Measurements from ENCODE around the gene WDR81. TPM values are rescaled to one million over a fixed set of nuclear protein-coding genes. Genes with fewer than 3 reads are reported as not detected.
"Not testable (repeated sequence)": the region's sequence is repeated elsewhere in the genome, so short reads cannot be mapped to it uniquely, and the experiment has no call there.

WDR81 gene
- total and polyA plus RNA-seq, 2 experiments from 2014 or later = 9.5 to 23.1 TPM

- Histone ChIP-seq H3K27me3 (no peaks in the 10 kb centered on the region), H3K27ac (no peak overlapping the region), H3K9me3 (ENCODE audit: low read depth) (no peaks in the 10 kb centered on the region), H3K4me1 (ENCODE audit: low read depth) (peaks cover 16% of the 10 kb centered on the region), H3K36me3 (no peaks in the 10 kb centered on the region), H3K4me3 (no peak overlapping the region)
- DNase-seq (ENCODE audit: low read depth in 1 of 2, low spot score in 1 of 2) = no peak
- TF ChIP-seq CTCF (IDR thresholded peaks at IDR 0.05; ENCODE audit: low read depth, low read length) = no peak
These were observed 34.3 kb downstream of the WDR81 start for GRCh38 chr17:1758807-1759206.

DNA sequence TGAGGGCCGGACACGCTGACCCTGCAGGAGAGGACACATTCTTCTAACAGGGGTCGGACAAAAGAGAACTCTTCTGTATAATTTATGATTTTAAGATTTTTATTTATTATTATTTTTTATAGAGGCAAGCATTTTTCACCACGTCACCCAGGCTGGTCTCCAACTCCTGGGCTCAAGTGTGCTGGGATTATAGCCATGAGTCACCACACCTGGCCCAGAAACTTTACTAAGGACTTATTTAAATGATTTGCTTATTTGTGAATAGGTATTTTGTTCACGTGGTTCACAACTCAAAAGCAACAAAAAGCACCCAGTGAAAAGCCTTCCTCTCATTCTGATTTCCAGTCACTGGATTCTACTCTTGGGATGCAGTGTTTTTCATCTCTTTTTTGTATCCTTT, 35.0 kb downstream of the WDR81 start:
- no peaks in the 10 kb centered on the region for H3K36me3 ChIP-seq
- peaks cover 20% of the 10 kb centered on the region for H3K4me1 ChIP-seq (ENCODE audit: low read depth)
- H3K9me3 ChIP-seq (ENCODE audit: low read depth) = no peaks in the 10 kb centered on the region
- no peak for TF ChIP-seq CTCF (IDR thresholded peaks at IDR 0.05; ENCODE audit: low read depth, low read length)
- H3K27ac ChIP-seq = no peak overlapping the region
- no peak for DNase-seq (ENCODE audit: low read depth in 1 of 2, low spot score in 1 of 2)
- no peaks in the 10 kb centered on the region for H3K27me3 ChIP-seq
- no peak overlapping the region for H3K4me3 ChIP-seq

DNA sequence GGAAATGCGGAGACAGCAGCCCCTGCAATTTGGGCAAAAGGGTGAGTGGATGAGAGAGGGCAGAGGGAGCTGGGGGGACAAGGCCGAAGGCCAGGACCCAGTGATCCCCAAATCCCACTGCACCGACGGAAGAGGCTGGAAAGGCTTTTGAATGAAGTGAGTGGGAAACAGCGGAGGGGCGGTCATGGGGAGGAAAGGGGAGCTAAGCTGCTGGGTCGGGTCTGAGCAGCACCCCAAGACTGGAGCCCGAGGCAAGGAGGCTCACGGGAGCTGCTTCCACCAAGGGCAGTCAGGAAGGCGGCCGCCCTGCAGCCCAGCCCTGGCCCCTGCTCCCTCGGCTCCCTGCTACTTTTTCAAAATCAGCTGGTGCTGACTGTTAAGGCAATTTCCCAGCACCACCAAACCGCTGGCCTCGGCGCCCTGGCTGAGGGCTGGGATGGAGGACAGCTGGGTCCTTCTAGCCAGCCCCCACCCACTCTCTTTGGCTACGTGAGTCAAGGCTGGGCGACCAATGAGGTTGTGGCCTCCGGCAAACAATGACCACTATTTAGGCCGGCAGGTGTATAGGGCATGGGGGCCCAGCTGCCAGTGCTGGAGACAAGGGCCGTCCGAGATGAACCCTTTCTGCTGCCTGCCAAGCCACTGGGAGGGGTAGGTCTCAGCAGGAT, 37.9 kb downstream of the WDR81 start:
- H3K4me3 ChIP-seq = peak overlapping the region; percentile 12
- no peaks in the 10 kb centered on the region for H3K36me3 ChIP-seq
- DNase-seq (ENCODE audit: low read depth in 1 of 2, low spot score in 1 of 2) = peak; percentile 18 to 82
- peaks cover 20% of the 10 kb centered on the region for H3K4me1 ChIP-seq (ENCODE audit: low read depth)
- no peak for TF ChIP-seq CTCF (IDR thresholded peaks at IDR 0.05; ENCODE audit: low read depth, low read length)
- no peaks in the 10 kb centered on the region for H3K27me3 ChIP-seq
- no peaks in the 10 kb centered on the region for H3K9me3 ChIP-seq (ENCODE audit: low read depth)
- H3K27ac ChIP-seq = peak overlapping the region; percentile 74

- H3K4me1 ChIP-seq (ENCODE audit: low read depth) = peaks cover 20% of the 10 kb centered on the region
- peak overlapping the region; percentile 12 for H3K4me3 ChIP-seq
- DNase-seq (ENCODE audit: low read depth in 1 of 2, low spot score in 1 of 2) = peak in 1 of 2 donors; percentile 92
- no peaks in the 10 kb centered on the region for H3K27me3 ChIP-seq
- H3K36me3 ChIP-seq = no peaks in the 10 kb centered on the region
- H3K9me3 ChIP-seq (ENCODE audit: low read depth) = no peaks in the 10 kb centered on the region
- TF ChIP-seq CTCF (IDR thresholded peaks at IDR 0.05; ENCODE audit: low read depth, low read length) = no peak
- H3K27ac ChIP-seq = peak overlapping the region; percentile 74
These were observed 38.7 kb downstream of the WDR81 start for GRCh38 chr17:1762901-1763898.

DNA sequence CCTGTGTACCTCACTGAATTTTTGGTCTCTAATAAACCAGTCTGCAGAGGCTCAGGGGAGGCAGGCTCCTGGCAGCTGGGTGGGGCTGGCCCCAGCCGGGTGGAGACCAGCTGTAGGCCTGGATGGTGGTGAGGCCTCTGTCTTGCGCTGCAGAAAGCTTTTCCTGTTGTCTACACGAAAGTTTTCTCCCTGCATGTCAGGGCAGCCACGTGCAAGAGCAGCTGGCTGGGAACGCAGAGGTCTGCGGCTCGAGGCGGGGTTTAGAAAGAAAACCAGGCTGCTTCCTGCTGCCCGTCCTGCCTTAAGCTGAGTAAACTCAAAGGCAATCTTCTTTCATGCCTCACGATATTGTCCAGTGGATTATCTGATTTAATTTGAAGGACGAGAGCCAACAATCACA, 39.8 kb downstream of the WDR81 start:
- no peak overlapping the region for H3K27ac ChIP-seq
- TF ChIP-seq CTCF (IDR thresholded peaks at IDR 0.05; ENCODE audit: low read depth, low read length) = no peak
- DNase-seq (ENCODE audit: low read depth in 1 of 2, low spot score in 1 of 2) = peak in 1 of 2 donors; percentile 97

DNA sequence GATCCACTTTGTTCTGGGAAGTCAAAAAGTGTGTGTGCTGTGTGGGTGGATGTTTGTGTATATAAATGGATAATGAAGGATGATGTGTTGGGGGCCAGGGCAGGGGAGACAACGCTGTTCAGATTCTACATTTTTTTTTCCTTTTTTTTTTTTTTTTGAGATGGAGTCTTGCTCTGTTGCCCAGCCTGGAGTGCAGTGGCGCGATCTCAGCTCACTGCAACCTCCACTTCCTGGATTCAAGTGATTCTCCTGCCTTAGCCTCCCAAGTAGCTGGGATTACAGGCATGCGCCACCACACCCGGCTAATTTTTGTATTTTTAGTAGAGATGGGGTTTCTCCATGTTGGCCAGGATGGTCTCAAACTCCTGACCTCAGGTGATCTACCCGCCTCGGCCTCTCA, 40.2 kb downstream of the WDR81 start:
- DNase-seq (ENCODE audit: low read depth in 1 of 2, low spot score in 1 of 2); H3K36me3 ChIP-seq; H3K4me3 ChIP-seq; H3K27me3 ChIP-seq; H3K27ac ChIP-seq; H3K9me3 ChIP-seq (ENCODE audit: low read depth): not testable (repeated sequence)
- peaks cover 20% of the 10 kb centered on the region for H3K4me1 ChIP-seq (ENCODE audit: low read depth)

More for the DNA sequence above, 39.8 kb downstream of the WDR81 start:
- H3K4me1 ChIP-seq (ENCODE audit: low read depth) = peaks cover 20% of the 10 kb centered on the region
- no peaks in the 10 kb centered on the region for H3K9me3 ChIP-seq (ENCODE audit: low read depth)
- H3K36me3 ChIP-seq = no peaks in the 10 kb centered on the region
- H3K4me3 ChIP-seq = no peak overlapping the region
- no peaks in the 10 kb centered on the region for H3K27me3 ChIP-seq

All from cardiac muscle cell (in vitro differentiated cells and primary cell).